GM21825 (cell line): Measurements from ENCODE around the gene EPB41L5.
"Not testable (repeated sequence)": the region's sequence is repeated elsewhere in the genome, so short reads cannot be mapped to it uniquely, and the experiment has no call there.

Experiments
- ATAC-seq: cut with Tn5 transposase; IDR thresholded peaks from one replicate; pipeline ENCODE4 v1.9.1; 2021; ENCODE audit warnings: mild to moderate bottlenecking, moderate library complexity; ENCODE audit not compliant: unreplicated experiment

EPB41L5 gene

DNA sequence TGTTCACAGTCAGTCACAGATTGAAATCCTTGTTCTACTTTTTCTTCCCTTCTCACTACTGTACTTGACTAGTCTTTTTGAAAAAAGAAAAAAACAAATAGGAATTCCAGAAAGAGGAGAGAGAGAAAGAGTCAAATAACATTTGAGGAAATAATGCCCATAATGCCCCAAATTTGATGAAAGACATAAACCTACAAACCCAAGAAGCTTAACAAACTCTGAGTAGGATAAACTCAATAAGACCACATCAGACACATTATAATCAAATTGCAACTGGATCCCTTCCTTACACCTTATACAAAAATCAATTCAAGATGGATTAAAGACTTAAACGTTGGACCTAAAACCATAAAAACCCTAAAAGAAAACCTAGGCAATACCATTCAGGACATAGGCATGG lies 179.4 kb downstream of the EPB41L5 start:
- ATAC-seq, result no peak

DNA sequence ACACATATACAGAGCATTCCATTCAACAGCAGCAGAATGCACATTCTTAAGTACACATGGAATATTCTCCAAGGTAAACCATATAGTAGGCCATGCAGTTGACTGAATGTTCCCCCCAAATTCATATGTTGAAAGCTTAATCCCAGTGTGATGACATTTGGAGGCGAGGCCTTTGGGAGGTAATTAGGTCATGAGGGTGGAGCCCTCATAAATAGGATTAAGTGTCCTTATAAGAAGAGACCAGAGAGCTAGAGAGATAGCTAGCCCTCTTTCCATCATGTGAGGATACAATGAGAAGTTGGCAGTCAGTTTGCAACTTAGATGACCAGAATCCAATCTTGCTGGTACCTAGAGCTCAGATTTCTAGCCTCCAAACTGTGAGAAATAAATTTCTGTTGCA lies 182.7 kb downstream of the EPB41L5 start:
- ATAC-seq, result no peak

DNA sequence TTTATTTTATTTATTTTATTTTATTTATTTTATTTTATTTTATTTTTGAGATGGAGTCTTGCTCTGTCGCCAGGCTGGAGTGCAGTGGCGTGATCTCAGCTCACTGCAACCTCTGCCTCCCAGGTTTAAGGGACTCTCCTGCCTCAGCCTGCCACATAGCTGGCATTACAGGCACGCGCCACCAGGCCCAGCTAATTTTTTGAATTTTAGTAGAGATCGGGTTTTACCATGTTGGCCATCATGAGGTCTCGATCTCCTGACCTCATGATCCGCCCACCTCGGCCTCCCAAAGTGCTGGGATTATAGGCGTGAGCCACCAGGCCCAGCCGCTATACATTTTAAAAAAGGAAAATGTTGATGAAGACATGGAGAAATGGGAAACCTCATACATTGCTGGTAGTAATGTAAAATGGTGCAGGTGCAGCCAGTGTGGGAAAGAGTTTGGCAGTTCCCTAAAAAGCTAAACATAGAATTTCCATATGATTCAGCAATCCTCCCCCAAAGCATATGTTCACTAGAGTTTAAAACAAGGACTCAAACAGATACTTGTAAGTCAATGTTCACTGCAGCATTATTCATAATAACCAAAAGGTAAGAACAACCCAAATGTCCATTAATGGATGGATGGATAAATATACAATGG lies 187.1 kb downstream of the EPB41L5 start:
- not testable (repeated sequence) for ATAC-seq

DNA sequence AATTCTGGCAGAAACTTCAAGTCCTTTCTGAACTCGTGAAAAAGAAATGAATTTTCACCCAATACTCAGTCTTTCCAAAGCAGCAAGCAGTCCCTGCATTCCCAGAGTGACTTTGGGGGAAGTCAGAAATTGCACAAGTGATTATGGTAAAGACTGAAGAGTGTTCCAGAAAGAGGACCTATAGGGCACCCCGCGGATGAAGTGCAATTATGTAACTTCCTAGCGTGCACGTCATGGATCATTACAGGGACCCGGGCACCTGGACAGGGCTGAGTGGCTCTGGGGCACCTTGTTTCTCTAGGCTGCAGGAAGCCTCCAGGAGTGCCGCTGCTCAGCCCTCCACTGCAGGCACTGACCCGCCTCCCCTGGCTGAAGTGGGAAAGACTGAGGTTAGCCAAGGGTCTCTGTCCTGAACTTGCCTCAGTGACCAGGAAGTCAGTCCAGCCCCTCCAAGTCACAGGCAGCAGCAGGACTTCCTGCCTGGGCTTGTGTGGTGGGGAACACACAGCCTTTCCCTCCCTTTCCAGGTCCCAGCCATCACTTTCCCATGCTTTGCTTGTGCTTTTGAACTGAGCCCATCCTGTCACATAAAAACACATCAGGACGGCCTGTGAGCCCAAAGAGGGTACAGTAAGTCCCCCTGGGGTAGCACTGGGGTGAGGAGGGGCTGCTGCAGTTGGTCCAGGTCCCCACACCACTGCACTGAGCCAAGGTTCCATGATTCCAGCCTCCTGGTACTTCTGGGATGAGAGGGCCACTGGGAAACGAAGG lies 190.6 kb downstream of the EPB41L5 start:
- no peak for ATAC-seq

DNA sequence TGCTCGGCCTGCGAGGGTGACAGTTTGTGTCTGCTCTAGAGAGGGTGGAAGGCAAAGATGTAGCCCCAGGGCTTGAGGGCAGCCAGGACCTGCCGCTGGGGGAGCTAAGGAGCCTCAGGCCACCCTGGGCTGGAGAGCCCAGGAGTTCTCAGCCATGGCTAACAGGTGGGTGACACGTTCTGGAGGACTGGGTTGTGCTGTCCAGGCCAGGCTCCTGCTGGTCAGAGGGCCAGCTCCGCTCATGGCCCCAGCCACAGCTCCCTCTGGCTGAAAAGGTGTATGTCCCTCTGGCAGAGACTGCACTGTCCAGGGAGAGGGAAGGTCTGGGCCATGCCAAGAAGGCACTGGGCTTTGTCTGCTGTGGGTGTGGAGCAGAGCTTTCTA lies 191.1 kb downstream of the EPB41L5 start:
- ATAC-seq, result no peak

DNA sequence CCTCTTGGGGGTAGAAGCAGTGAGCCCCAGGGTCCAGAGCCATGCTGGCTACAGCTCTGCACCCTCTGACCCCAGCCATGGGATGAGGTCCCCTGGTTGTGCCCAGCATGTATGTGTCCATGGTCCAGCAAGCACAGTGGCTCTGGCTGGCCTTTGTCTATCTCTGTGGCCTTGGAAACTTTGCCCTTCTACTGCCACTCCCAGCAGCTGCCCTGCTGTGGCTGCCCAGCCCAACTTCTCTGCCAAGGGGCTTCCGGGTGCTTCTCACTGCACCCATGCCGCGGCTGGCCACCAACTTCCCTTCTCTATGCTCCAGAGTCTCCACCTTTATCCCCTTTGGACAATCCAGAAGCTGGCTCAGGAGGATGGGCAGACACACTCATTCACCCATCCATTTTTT lies 191.5 kb downstream of the EPB41L5 start:
- no peak for ATAC-seq

DNA sequence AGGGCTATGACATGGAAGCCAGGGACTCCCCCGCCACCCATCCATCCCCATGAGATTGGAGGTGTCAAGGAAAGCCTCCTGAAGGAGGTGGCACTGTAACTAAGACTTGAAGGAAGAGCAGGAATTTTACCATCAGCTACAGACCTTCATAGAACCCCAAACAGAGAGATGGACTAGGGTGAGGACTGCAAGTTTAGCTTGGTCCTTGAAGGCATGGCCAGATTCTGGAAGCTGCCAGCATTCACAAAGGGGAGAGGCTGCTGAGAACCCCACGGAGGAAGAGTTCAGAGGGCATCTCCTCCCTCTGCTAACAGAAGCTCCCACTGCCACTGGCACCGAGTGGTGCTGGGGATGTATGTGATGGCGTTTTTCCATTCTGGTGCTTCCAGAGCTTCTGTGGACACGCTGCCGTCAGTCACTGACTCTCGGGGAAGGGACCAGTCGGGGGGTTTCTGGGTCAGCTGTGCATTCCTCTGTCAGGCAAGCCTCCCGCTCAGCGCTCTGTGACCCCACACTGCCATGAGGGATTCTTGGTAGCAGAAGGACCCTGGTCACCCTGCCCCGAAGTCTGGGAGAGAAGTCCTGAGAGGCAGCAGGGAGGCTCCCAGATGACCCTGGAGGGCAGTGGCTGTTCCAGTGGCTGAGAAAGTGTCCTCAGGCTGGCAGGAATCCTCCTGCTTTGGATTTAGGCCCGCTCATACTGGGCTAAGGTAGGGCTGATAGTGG lies 192.2 kb downstream of the EPB41L5 start:
- ATAC-seq, result no peak

DNA sequence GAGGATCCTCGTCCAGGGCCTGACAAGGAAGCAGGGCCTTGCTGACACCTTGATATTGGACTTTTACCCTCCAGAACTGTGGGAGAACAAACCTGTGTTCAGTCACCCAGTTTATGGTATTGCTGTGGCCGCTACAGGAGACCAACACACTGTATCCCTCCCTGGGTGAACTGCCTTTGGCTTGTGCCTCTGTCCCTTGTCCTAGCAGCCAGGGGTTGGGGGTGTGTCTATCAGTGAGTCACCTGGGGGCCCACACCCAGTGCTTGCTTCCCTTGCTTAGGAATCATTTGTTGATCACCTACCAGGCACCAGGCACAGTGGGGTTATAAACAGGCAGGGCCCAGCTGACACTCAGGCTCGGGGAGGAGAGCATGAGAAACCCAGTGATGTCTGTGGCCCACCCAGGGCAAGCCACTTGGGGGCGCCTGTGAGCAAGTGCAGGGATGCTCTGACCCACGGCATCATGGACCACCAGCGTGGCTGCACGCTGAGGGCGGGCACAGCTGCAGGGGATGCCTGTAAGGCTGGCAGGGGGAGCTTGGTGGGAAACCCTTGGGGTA lies 193.2 kb downstream of the EPB41L5 start:
- no peak for ATAC-seq

DNA sequence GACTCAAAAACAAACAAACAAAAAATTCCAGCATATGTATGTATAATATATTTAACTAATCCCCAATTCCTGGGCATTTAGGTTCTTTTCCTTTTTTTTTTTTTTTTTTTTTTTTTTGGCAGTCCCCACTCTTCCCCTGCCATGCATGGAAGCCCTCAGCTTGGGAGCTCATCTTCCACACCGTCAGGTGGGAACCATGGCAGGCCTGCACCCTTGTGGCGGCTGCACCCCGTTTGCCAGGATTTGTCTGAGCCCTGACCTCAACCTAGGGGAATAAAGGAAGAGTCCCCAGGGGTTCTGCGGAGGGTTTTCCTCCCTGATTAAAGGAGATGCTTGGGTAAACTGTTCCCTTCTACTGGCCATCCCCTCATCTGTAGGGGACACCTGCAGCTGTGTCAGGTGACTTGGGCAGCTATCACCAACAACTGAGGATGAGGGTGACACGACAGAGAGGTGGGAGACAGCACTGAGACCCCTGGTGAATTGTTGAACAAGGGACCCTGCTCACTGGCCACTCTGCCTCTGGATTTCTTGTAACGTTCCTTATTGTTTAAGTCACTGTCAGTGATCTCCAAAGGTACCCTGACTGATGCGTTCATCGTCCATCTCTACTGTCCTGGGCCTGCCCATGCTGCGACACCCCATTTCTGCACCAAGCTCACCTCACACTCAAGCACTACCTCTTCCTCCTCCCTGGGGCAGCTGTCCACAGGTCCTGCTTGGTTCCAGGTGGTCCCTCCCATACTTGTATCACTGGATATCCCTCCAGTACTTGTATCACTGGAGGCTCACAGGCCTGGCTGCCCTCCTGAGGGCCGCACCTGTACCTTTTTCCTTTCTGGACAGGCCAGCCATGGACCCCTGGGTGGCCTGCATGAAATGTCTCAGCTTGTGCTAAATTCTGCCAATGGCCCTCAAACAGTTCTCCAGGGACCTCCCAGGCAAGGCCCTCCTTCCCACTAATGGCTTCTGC lies 195.8 kb downstream of the EPB41L5 start:
- ATAC-seq, result no peak

DNA sequence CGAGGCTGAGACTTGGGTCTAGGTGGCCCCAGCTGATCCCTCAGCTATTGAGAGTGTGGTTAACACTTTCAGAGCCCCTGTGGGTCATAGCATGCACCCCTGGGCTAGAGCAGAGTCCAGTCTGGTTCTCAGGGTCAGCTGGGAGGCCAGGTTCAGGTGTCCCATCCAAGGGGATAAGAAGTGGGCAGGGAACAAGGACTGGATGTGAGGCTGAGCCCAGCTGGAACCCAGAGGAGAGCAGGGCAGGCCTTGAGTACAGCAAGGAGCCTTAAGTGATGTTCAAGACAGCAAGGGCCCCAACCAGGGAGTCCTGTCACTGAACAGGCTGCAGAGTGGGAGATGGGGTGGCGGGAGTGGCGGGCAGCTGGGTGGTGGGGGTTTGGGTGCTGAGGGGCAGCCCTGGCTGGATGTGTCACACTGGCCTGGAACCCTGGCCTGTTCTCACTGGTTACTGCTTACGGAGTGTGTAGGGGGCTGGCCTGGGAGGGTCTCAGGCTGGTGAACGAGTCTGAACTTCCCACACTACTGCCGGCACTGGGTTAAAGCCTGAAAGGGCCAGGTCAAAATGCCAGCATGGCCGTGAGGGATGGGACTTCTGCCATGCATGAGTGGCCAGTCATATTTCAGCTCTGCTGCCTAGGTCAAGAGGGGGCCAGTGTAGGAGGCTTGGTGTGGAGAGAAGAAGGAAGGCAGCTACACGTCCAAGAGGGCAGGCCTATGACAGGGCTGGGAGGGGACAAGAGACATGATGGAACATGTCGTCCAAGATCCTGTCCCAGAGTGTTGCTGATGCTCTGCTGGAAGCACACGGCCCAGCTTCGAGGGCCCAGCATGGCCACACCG lies 196.8 kb downstream of the EPB41L5 start:
- ATAC-seq, result no peak

DNA sequence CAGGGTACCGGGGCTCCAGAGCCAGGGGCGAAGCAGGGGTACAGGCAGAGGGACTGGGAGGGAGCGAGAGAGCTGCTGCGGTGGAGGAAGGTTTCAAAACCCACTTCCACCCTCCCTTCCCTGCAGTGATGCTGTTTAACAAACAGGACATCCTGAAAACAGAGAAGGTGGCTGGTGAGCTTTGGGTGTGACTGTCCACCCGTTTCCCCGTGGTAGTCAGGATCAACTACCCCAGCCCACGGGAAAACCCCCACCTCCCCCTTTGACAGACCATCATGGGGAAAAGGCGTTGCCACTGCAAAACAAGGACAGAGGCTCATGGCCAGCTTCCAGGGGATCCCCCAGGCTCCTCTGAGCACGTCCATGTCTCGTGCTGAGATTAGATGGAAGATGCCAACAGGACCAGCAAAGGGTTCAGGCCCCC lies 197.4 kb downstream of the EPB41L5 start:
- no peak for ATAC-seq

DNA sequence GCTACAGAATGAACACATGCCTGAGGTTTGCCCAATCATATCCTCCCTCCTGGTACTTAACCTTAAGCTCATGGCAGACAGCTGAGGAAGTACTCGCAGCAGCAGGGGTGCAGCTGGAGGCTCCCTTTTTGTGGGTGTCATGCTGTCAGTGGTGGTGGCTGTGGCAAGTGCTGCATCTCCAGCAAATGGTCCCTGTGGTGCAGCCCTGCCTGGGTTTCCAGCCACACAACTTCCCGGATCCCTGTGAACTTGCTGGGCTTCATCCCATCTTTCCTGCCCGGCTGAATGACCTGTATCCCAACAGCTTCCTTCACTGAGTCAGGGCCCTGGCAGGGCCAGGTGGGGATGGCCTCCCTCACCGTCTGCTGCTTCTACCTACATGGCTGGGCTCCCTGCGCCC lies 205.3 kb downstream of the EPB41L5 start:
- ATAC-seq, result no peak

DNA sequence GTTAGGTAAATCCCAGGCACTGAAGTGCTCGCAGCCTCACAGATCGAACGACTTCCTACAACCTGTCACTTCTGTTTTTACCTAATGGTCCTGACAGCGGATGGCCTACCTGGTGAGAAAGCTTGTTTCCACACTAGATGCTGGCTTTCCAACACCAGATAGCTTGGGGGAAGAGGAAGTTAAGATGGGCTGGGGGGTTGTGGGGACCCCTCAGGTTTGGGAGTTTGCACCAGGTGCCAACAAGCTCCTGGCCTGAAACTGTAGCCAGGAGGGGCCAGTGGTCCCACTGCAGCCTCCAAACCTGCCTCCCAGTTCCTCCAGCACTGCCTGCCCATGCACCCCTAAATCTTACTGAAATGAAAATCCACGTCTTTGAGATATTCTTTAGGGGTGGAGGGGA lies 206.4 kb downstream of the EPB41L5 start:
- no peak for ATAC-seq

DNA sequence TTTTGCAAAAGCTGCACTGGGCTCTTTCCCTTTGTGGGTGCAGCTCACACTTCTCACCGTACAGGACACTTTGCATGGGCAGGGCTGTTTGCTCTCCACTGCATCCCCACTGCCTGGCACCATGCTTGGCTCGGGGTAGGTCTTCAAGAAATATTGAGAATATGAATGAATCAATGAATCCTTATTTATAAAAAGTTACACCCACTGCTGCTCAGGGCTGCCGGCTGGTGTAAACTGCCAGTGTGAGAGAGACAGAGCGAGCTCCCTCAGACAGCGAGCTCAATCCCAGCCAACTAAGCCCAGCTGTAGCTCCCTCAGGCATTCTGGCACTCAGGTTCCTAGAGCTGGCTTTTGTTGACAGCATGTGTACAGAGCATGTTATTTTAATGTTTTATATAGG lies 206.9 kb downstream of the EPB41L5 start:
- ATAC-seq, result no peak

DNA sequence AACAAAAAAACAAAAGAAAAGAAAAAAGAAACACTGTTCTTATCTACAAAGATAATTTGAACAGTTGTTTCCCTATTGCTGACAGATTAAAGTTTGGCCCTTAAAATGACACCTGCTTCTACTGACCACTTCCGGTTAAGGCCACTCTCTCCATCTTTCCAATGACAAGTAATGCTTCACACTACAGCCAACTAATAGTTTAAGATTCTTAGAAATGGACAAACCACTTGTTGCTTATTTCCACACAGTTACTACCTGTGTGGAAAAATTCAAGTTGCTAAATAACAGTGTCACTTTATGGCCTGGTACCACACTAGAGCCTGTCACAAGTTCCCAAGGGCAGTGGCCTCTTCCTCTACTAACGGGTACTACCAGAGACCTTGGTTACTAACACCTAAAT lies 207.9 kb downstream of the EPB41L5 start:
- no peak for ATAC-seq

DNA sequence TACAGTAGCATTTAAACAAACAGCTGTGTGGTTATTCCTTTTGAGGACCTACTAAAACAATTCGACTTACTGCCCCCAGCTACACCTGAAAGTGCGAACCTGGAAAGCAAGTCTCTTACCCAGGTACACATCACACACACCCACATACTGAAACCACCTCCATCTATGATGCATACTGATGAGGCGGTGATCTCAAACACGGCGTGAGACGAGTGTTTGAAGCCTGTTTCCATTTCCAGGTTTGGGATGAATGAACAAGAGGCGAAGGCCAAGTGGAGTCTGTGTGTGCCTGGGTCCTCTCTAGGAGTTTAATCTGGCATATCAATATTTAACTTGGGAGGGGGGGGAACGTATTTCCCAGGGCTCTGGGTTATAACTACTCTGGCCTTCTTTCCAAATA lies 208.7 kb downstream of the EPB41L5 start:
- no peak for ATAC-seq

DNA sequence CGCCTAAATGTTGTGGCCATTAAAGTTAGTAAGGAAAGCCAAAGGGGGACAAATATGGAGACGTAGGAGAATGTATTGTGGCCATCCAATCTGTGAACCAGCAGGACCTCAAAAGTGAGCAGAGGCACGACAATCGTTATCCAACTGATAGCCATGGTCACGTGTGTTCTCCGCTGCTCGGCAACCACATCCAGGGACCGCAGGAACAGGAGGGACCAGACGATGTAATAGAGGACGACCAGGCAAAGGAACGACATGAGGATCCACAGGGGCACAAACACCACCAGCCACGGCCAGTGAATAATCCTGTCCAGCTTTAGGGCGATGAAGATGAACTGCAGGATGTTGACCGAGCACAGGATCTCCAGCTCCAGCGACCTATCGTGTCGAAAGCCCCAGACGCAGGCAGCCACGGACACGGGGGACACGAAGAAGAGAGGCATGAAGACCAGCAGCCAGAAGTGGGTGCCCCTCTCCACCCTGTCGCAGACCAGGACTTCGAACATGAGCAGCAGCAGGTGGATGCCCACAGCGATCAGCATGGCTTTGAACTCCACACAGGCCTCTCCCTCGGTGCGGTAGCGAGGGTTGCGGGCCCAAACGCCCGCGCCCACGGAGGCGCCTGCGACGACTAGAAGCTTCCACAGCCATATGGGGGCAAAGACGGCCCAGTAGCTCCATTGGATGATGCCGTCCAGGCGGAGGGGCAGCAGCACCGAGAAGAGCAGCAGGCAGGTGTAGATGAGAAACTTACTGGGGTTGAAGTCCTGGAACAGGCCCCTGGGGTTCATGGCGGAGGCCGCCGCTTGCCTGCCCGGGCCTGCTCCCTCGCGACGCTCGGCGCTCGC lies 209.5 kb downstream of the EPB41L5 start:
- ATAC-seq, result no peak

DNA sequence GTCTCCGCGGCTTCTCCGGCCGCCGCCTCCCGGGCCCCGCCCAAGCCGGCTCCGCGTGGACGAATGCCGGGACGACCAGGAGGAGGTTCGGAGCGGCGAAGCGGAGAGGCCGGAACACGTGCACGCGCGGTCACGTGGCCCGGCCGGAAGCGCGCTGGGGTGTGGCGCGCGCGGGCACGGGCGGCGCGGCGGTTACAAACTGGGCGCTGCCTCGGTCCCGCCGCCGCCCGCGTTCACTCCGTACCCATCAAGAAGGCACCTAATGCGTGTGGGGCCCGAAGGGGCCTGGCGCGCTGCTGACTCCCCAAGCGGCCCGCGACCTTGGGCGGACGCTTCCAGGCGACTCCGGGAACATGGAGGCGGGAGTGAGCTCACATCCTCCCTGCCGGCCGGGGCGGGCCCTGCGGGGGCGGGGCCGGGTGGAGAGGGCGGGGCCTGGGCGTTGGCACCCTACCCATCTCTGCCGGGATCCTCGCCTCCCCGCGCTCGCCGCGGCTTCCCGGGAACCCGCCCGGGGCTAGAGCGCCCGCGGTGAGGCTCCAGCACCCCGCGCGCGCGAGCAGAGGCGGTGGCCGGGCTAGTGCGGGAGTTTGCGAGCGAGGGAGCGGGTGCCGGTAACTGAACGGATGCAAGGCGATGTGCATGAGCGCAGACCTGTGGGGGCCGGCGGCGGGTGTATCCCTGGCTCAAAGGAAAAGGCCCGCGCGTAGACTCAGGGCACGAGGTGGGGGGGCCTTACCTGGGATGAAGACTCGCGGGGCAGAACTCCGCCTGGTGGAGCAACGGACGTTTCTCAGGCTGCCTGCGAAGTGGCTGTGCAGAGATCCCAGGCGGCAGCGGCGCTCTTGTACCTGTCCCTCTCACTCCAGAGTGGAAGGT lies 210.4 kb downstream of the EPB41L5 start, which contains the start of gene TMEM185B:
Gene TMEM185B, minus strand, starts transcription at position 367 of the 879 bp plus-strand sequence. CDS start 424 bp downstream, outside the sequence.
- ATAC-seq, result peak; percentile 77
